Brain microvascular endothelial cell (primary cell): Measurements from ENCODE around the gene TNS3.

Experiments
- DNase-seq: peaks from one replicate; pipeline ENCODE4 v3.0.0-alpha.2; 2020
- H3K27ac ChIP-seq: fragments of 250-450 bp; sonication (Bioruptor Pico); 2 replicates; pipeline ENCODE4 v1.5.1; 2020; ENCODE audit warnings: mild to moderate bottlenecking, moderate library complexity
- H3K27me3 ChIP-seq: fragments of 250-450 bp; sonication (Bioruptor Pico); replicated peaks from 2 replicates; pipeline ENCODE4 v1.5.1; 2020; ENCODE audit warnings: mild to moderate bottlenecking
- H3K36me3 ChIP-seq: fragments of 250-450 bp; sonication (Bioruptor Pico); replicated peaks from 2 replicates; pipeline ENCODE4 v1.5.1; 2020; ENCODE audit warnings: mild to moderate bottlenecking
- H3K4me3 ChIP-seq: 2 replicates; pipeline ENCODE4 v1.5.1; 2011; ENCODE audit warnings: low read depth, mild to moderate bottlenecking, control low read depth, low read length, moderate library complexity
- CTCF ChIP-seq: IDR thresholded peaks from 2 replicates; pipeline ENCODE4 v1.5.1; 2011; ENCODE audit warnings: low read depth, mild to moderate bottlenecking, moderate library complexity, low read length, control low read depth, inconsistent platforms; ENCODE audit errors: missing control alignments
- in situ Hi-C: cut with HindIII; loops from 2 replicates; pipeline ENCODE4 v1.10.0; 2017; ENCODE audit warnings: low sequenced_read_pairs, low pct_ligation_motif_present

The TNS3 gene

GRCh38 chr7:47508389-47509380 lies 73.2 kb downstream of the TNS3 start:
- no peak for TF ChIP-seq CTCF
- H3K36me3 ChIP-seq = no peaks in the 10 kb centered on the region
- in situ Hi-C loops = no loop called here
- no peak overlapping the region for H3K4me3 ChIP-seq
- no peak overlapping the region for H3K27ac ChIP-seq
- no peak for DNase-seq
- H3K27me3 ChIP-seq = no peaks in the 10 kb centered on the region

- no peak overlapping the region for H3K27ac ChIP-seq
- H3K27me3 ChIP-seq = no peaks in the 10 kb centered on the region
- no peak for DNase-seq
- H3K4me3 ChIP-seq = no peak overlapping the region
- in situ Hi-C loops = no loop called here
- TF ChIP-seq CTCF = no peak
- no peaks in the 10 kb centered on the region for H3K36me3 ChIP-seq
Measured at GRCh38 chr7:47507522-47507921, 74.4 kb downstream of the TNS3 start.

- in situ Hi-C loops = no loop called here
- peak overlapping the region; percentile 43 for H3K27ac ChIP-seq
- no peaks in the 10 kb centered on the region for H3K27me3 ChIP-seq
- TF ChIP-seq CTCF = no peak
- no peak overlapping the region for H3K4me3 ChIP-seq
- peak; percentile 78 for DNase-seq
- no peaks in the 10 kb centered on the region for H3K36me3 ChIP-seq
Measured at GRCh38 chr7:47506382-47507339, 75.2 kb downstream of the TNS3 start.

GRCh38 chr7:47505312-47506007 lies 76.5 kb downstream of the TNS3 start:
- TF ChIP-seq CTCF = no peak
- in situ Hi-C loops = no loop called here
- no peaks in the 10 kb centered on the region for H3K36me3 ChIP-seq
- H3K27ac ChIP-seq = no peak overlapping the region
- H3K27me3 ChIP-seq = no peaks in the 10 kb centered on the region
- no peak for DNase-seq
- H3K4me3 ChIP-seq = no peak overlapping the region

- in situ Hi-C loops = no loop called here
- H3K4me3 ChIP-seq = no peak overlapping the region
- no peak overlapping the region for H3K27ac ChIP-seq
- no peaks in the 10 kb centered on the region for H3K27me3 ChIP-seq
- no peak for TF ChIP-seq CTCF
- no peaks in the 10 kb centered on the region for H3K36me3 ChIP-seq
- no peak for DNase-seq
Measured at GRCh38 chr7:47504551-47505311, 77.2 kb downstream of the TNS3 start.
